Right renal cortex interstitium (tissue), 3 donors: ENCODE measurements around the gene DNAI1. TPM values are rescaled to one million over a fixed set of nuclear protein-coding genes. Genes with fewer than 3 reads are reported as not detected.

Experiments used
- DNase-seq, 3 donors: peaks; one replicate each; pipeline ENCODE4 v3.0.0-alpha.2; 2013; ENCODE audit warnings: low read depth in 3 of 3, low spot score in 2 of 3
- polyA plus RNA-seq, 3 donors: library from polyadenylated mRNA; unstranded; fragments of 120-200 nt; gene quantifications; one replicate each; pipeline ENCODE4 v1.2.1, GENCODE V29; 2013; ENCODE audit not compliant: insufficient read length in 3 of 3

Gene DNAI1
- polyA plus RNA-seq, 3 donors: 1.6 to 2.7 (median 2.2) TPM

DNA sequence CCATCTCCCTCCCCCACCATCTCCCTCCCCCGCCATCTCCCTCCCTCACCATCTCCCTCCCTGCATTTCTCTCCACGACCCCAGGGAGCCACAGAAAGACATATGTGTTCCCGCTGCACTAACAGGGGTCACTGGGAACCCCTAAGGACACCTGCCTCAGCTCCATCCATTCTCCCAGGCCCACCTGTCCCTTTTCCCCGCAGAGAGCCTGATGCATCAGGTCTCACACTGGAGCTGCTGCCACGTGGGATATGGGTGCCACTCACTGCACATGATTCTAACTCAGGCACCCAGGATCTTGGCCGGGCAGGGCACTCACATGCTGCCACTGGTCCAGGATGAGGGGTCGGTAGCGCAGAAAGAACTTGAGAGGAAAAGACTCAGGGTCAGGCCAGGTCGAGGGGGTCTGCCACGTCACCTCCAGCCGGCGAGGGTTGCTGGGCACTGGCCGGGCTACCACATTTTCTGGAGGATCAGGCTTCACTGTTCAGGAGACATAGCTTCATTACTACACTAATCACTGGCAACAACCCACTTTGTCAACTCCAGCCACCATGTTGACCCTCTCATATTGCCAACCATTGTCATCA, 97.4 kb downstream of the DNAI1 start:
- no peak for DNase-seq

- no peak for DNase-seq
Observed at GRCh38 chr9:34556949-34557348, 98.3 kb downstream of the DNAI1 start.

DNA sequence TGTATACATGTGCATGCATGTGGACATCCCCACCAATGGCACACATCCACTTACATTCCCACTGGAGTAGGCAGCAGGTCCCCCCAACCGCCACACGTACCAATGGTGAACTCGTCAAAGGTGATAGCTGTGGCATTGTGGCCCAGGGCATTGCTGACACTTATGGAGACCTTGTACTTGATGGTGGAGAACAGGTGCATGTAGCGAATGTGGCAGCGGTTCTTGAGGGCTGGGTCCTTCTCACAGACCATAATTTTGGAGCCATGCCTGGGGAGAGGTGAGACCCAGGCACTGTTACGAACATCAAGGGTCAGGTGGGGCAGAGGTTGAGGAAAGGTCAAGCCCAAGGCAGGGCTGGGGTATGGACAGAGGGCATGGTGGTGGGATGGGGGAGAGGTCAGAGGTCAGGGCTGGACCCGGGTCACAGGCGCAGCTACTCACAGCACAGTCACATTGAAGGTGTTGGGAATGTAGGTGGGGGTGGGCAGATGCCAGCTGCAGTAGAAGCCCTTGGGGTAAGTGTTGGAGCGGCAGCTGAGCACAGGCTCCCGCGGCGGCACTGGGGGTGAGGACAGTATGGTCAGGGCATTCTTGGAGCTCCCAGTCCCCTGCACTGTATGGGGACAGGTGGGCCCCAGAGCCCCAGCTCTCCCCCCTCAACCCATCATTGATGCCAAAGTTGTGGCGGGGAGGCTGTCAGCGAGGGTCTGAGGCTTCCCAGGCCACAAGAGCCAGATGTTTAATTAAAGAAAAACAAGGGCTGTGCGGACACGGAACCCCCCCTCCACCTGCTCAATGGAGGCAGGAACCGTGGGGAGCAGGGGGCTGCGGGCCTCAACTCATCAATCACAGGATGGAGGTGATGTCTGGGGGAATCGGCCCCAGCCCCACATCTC, 99.1 kb downstream of the DNAI1 start:
- no peak for DNase-seq

- no peak for DNase-seq
Observed at GRCh38 chr9:34558364-34558763, 99.8 kb downstream of the DNAI1 start.

- no peak for DNase-seq
Observed at GRCh38 chr9:34558919-34559623, 100.5 kb downstream of the DNAI1 start.

DNA sequence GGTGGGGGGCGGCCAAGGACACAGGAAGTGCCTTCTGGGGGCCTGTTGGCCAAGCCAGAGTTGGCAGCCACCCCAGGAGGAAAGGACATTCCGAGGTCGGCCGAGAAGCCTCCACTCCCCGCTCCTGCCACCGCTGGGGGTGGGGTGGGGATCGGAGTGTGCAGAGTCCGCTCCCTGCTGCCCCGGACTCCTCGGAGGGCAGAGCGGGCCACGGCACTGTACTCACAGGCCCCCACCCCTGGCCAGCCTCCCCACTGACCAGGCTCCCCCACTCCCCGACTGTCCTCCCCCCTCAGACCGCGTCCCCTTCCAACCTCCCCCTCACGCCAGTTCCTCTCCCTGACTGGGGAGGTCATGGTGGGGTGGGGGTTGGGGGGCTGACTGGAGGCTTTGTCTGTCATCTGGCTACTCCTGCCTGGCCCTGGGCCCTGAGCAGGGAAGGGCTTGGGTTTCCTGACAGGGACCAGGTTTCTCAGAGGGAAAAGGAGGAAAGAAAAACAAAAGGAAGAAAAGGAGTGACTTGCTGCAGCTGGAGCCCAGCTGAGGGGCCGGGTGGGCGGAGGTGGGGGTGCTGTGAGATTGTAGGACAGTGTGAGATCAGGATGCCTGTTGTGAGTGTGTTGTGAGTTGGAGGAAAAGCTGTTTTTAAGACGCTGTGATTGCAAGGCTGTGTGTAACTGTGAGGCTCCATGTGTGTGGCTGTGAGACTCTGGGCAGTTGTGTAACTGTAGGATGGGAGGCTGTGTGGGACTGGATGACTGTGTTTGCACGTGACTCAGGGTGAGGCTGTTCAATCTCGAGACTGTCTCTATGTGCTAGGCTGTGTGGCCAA, 101.2 kb downstream of the DNAI1 start:
- no peak for DNase-seq

DNA sequence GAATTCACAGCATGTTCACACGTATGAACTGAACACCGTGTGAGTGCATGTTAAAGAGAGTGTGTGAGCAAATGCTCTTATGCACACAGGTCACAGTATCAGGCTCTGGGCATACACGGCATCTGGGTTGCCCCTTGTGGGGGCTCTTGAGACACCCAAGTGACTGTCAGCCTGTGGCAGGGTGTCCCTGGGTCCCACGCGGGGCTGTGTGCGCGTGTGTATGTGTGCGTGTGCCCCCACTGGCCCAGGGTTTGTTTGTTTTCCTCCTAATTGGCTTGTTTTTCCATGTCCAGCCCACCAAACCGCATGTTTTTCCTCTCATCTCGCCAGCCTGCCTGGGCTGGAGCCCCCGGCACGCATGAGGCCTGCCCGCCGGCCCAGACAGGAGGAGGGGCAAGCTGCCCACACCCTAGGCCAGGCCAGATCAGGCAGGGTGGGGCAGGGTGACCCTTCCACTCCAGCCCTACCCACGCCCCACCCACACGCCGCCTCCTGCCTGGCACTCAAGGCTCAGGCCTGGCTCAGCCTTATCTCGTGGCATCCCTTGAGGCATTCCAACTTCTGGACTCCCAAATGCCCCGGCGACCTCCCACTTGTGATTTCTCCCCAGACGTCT, 102.1 kb downstream of the DNAI1 start:
- no peak for DNase-seq

DNA sequence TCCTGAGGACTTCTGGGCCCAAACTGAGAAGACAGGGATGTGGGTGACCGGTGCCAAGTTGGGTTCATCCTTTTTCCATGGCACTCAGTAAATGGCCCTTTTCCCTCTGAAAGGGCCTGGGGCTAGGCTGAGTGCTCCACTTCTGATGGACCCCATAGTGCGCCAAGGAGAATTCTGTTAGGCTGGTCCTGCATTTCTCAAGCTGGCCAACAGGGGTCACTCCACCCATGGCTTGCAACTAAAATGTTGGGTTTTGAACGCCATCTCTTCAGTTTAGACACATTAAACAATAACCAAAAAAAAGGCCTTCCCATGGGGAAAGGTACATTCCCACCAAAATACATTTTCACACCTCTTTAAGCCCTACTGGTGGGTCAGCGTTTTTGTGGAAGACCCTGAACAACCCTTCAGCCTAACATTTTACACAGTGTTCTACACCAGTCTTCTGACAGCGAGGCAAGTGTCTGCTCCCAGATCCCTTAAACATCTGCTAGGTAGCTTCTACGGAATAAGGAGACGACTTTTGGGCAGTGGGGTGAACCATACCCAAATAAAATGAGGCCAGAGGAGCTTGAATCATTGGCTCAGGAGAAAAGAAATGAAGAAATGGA, 103.6 kb downstream of the DNAI1 start:
- DNase-seq: no peak

GRCh38 chr9:34563262-34563661, 104.7 kb downstream of the DNAI1 start:
- DNase-seq: no peak

- no peak for DNase-seq
Observed at GRCh38 chr9:34564617-34565016, 106.0 kb downstream of the DNAI1 start.

GRCh38 chr9:34565856-34566255, 107.3 kb downstream of the DNAI1 start:
- DNase-seq: no peak

DNA sequence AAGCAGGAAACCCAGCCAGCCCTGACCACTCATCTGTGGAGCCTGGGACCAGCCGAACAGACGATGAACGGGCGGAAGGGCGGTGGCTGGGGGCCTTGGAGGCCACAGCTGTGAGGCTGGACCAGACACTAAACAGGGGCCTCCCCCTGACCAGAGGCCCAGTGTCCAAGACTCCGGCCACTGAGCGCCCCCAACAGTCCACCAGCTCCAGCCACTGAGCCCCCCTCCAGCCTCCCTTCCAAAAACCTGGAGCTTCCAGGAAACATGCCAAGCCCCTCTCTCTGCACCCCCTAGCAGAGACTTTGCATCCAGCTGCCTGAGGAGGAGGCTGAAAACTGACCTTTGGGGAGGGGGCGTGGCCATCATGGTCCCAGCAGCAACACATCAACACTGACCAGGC, 107.7 kb downstream of the DNAI1 start:
- DNase-seq: no peak

DNA sequence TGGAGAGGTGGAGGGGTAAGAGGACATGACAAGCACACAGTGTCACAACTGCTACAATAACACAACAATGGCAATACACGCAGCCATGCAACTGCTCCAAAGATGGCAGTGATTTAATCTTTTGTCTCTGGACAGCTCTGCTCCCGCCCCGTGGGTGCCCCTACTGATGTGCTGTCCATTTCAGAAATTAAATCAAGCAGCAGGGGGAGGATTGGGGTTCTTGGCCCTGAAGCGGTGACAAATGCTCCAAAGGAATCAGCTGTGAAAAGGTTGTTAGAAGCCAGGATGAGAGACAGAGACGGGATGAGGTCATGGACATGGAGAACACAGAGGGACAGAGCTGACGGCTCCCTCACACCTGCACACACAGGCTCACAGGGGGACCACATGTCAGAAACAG, 108.4 kb downstream of the DNAI1 start:
- no peak for DNase-seq

DNA sequence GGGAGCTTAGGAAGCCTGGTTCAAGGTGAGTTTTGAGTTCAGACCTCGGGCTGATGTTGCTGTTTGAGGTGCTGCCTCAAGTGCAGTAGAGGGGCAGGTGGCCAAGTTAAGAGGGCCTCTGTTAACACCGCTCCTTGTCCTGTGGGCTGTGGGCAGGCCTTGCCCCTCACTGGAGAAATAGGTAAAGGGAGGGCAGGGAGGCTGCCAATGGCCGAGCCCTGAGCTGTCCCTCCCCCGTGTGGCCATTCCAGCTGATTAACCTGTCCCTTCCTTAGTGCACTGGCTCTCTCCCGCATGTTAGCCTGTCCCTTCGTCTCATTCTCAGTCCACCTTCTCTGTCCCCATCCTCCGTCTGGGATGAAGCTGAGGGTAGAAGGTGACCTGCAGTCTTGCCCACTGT, 109.5 kb downstream of the DNAI1 start:
- no peak for DNase-seq

GRCh38 chr9:34568774-34569173, 110.2 kb downstream of the DNAI1 start:
- DNase-seq: no peak

DNA sequence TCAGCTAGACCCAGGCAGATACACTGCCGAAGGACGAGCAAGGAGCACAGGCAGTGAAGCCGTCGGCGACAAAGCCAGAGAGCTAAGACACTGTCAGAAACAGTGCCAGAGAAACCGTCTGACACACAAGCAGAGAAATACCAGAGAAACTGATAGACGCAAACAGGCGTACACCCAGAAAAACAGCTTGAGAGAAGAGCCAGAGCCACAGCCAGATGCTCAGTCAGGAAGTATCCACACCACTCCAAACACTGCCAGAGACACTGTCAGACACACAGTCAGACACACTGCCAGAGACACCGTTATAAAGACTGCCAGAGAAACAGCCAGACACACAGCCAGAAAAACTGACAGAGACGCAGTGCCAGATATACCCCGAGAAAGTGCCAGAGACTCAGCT, 111.8 kb downstream of the DNAI1 start:
- DNase-seq: no peak
